OCI-LY3 (cell line): Measurements from ENCODE around the gene CELA2A.

Source experiments
- H2AFZ ChIP-seq: fragments of 200-600, 300-600 bp; shearing (Covaris generic); 2 replicates; pipeline ENCODE4 v1.6.0; 2014; ENCODE audit warnings: antibody characterized with exemption, low read depth, low read length
- H3K27ac ChIP-seq: fragments of 200-600, 300-600 bp; sonication (generic); 2 replicates; pipeline ENCODE4 v1.5.1; 2014; ENCODE audit warnings: mild to moderate bottlenecking, low read length, moderate library complexity, mixed read lengths
- H3K27me3 ChIP-seq: fragments of 200-600, 300-600 bp; sonication (generic); 2 replicates; pipeline ENCODE4 v1.6.1; 2014; ENCODE audit warnings: low read depth, low read length, mixed read lengths
- H3K36me3 ChIP-seq: fragments of 200-600, 300-600 bp; sonication (generic); replicated peaks from 2 replicates; pipeline ENCODE3; 2014; ENCODE audit warnings: low read depth, low read length, mixed read lengths
- H3K4me1 ChIP-seq: fragments of 300-600, 200-600 bp; sonication (generic); 2 replicates; pipeline ENCODE4 v1.6.1; 2014; ENCODE audit warnings: low read length, mixed read lengths
- H3K4me2 ChIP-seq: fragments of 200-600, 300-600 bp; sonication (generic); 2 replicates; pipeline ENCODE4 v1.6.1; 2014; ENCODE audit warnings: low read length, mixed read lengths
- H3K4me3 ChIP-seq: fragments of 300-600, 200-600 bp; sonication (generic); 2 replicates; pipeline ENCODE4 v1.5.1; 2014; ENCODE audit warnings: antibody characterized with exemption, mild to moderate bottlenecking, low read length, moderate library complexity
- H3K79me2 ChIP-seq: fragments of 300-600, 200-600 bp; shearing (Covaris generic); 2 replicates; pipeline ENCODE4 v1.6.1; 2014; ENCODE audit warnings: mild to moderate bottlenecking, low read length, mixed read lengths
- H3K9ac ChIP-seq: fragments of 300-600, 200-600 bp; shearing (Covaris generic); 2 replicates; pipeline ENCODE4 v1.6.0; 2014; ENCODE audit warnings: mild to moderate bottlenecking, low read length, moderate library complexity
- H3K9me3 ChIP-seq: fragments of 200-600, 300-600 bp; shearing (Covaris generic); 2 replicates; pipeline ENCODE4 v1.6.1; 2014; ENCODE audit warnings: low read length, mixed read lengths; ENCODE audit not compliant: insufficient read depth
- H4K20me1 ChIP-seq: fragments of 200-600, 300-600 bp; sonication (generic); 2 replicates; pipeline ENCODE4 v1.6.1; 2016; ENCODE audit warnings: low read length, mixed read lengths; ENCODE audit not compliant: insufficient read depth
- CTCF ChIP-seq: fragments of 200-600, 300-600 bp; sonication (generic); IDR thresholded peaks from 2 replicates; pipeline ENCODE4 v1.5.1; 2014; ENCODE audit warnings: antibody characterized with exemption, low read length, low read depth
- EZH2phosphoT487 ChIP-seq: fragments of 200-600 bp; shearing (Covaris generic); IDR thresholded peaks from 2 replicates; pipeline ENCODE4 v1.6.1; 2018; ENCODE audit warnings: antibody characterized with exemption, mixed run types, low read depth

Gene CELA2A

GRCh38 chr1:15472587-15472986 is 16.1 kb downstream of the CELA2A start:
- Histone ChIP-seq H3K36me3 (no peaks in the 10 kb centered on the region), H3K4me3 (no peak overlapping the region), H4K20me1 (no peaks in the 10 kb centered on the region), H3K9ac (no peak overlapping the region), H2AFZ (no peak overlapping the region), H3K4me1 (peaks cover 26% of the 10 kb centered on the region), H3K9me3 (no peaks in the 10 kb centered on the region), H3K27me3 (no peaks in the 10 kb centered on the region), H3K27ac (no peak overlapping the region), H3K4me2 (no peak overlapping the region), H3K79me2 (no peaks in the 10 kb centered on the region)
- TF ChIP-seq EZH2phosphoT487, result no peak

GRCh38 chr1:15475752-15476314 is 19.3 kb downstream of the CELA2A start, which contains the start of gene CELA2B:
CELA2B (plus strand) TSS chr1:15476104; CDS start chr1:15476126, 22 bp downstream.
- Histone ChIP-seq H3K9ac (no peak within 1 kb of the TSS), H3K27me3 (no peaks in the 10 kb centered on the region), H3K4me1 (peaks cover 9% of the 10 kb centered on the region), H3K79me2 (no peaks in the 10 kb centered on the region), H4K20me1 (no peaks in the 10 kb centered on the region), H3K9me3 (no peaks in the 10 kb centered on the region), H3K27ac (no peak within 1 kb of the TSS), H3K4me3 (no peak within 1 kb of the TSS), H3K36me3 (no peaks in the 10 kb centered on the region), H2AFZ (no peak within 1 kb of the TSS), H3K4me2 (no peak within 1 kb of the TSS)
- no peak for TF ChIP-seq CTCF
- no peak for TF ChIP-seq EZH2phosphoT487

DNA sequence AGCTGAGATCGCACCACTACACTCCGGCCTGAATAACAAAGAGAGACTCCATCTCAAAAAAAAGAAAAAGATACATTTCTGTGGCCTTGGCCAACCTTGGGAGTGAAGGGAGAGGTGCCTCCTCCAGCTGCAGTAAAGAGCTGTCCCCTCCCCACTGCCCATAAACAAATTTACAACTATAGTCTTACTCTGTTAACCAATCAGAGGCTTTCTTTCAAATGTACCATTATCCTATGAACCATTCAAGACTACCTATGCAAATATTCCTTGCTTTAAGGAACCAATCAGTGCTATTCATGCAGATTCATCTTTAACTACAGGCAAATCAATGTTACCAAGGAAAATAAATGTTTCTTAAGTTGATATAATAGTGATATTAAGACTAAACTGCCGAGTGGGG is 20.4 kb downstream of the CELA2A start:
- H3K36me3 ChIP-seq, result no peaks in the 10 kb centered on the region
- H2AFZ ChIP-seq, result no peak overlapping the region
- no peaks in the 10 kb centered on the region for H3K79me2 ChIP-seq
- H3K27ac ChIP-seq, result no peak overlapping the region
- H3K27me3 ChIP-seq, result no peaks in the 10 kb centered on the region
- H3K9me3 ChIP-seq, result no peaks in the 10 kb centered on the region
- H3K4me3 ChIP-seq, result no peak overlapping the region
- H4K20me1 ChIP-seq, result no peaks in the 10 kb centered on the region
- no peak for TF ChIP-seq EZH2phosphoT487
- no peak for TF ChIP-seq CTCF
- H3K4me2 ChIP-seq, result no peak overlapping the region
- no peak overlapping the region for H3K9ac ChIP-seq
- H3K4me1 ChIP-seq, result peaks cover 2% of the 10 kb centered on the region

GRCh38 chr1:15477646-15478212 is 21.2 kb downstream of the CELA2A start:
- Histone ChIP-seq H3K36me3 (no peaks in the 10 kb centered on the region), H3K79me2 (no peaks in the 10 kb centered on the region), H4K20me1 (no peaks in the 10 kb centered on the region), H2AFZ (no peak overlapping the region), H3K4me1 (no peaks in the 10 kb centered on the region), H3K4me2 (no peak overlapping the region), H3K9me3 (no peaks in the 10 kb centered on the region), H3K4me3 (no peak overlapping the region), H3K27ac (no peak overlapping the region), H3K27me3 (no peaks in the 10 kb centered on the region), H3K9ac (no peak overlapping the region)
- TF ChIP-seq EZH2phosphoT487, result no peak
- no peak for TF ChIP-seq CTCF
